GM15510 (cell line): Measurements from ENCODE around the gene SPARCL1.

ENCODE experiments used
- POLR2A ChIP-seq: IDR thresholded peaks from 3 replicates; pipeline ENCODE4 v1.6.1; 2011; ENCODE audit warnings: borderline replicate concordance; ENCODE audit not compliant: insufficient read length; ENCODE audit errors: extremely low read depth

The SPARCL1 gene

DNA sequence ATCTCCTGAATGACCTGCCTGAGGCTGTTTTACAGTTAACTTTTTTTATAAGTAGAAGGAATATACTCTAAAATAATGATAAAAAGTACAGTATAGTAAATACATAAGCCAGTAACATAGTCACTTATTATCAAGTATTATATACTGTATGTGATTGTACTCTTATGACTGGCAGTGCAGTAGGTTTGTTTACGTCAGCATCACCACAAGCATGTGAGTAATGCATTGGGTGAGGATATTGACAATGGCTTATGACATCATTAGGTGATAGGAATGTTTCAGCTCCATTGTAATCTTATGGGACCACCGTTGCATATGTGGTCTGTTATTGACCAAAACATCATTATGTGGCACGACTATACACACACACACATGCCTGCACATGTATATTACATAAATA is 86.3 kb downstream of the SPARCL1 start:
- no peak for TF ChIP-seq POLR2A

DNA sequence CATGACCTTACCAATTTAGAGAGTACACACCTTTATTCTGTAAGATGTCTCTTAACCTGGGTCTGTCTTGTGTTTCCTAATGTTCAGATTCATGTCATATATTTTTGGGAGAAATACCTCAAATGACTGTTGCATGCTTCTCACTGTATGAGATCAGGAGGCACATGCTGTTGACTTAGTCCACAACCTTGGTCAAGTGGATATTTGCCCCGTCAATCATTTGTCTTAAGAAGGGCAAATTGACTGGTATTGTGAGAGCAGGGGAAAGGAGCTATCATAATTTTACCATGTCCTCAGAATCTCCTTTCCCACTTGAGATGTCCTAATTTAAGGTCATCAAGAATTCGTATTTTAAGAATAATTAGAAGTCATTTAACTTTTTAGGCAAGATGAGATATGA is 95.8 kb downstream of the SPARCL1 start:
- TF ChIP-seq POLR2A: no peak

DNA sequence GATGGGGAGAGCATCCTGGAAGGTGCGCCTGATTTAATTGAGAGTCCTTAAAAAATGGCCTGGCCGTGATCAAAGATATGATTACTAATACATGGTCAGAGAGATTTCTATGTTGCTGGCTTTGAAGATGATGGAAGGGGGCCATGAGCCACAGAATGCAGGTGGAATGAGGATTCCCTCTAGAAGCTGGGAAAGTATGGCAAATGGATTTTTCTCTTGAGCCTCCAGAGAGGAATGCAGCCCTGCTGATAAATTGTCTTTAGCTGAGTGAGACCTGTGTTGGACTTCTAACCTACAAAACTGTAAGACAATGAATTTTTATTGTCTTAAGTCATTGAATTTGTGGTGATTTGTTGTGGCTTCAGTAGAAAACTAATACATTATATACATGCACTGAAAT is 99.1 kb downstream of the SPARCL1 start:
- no peak for TF ChIP-seq POLR2A

DNA sequence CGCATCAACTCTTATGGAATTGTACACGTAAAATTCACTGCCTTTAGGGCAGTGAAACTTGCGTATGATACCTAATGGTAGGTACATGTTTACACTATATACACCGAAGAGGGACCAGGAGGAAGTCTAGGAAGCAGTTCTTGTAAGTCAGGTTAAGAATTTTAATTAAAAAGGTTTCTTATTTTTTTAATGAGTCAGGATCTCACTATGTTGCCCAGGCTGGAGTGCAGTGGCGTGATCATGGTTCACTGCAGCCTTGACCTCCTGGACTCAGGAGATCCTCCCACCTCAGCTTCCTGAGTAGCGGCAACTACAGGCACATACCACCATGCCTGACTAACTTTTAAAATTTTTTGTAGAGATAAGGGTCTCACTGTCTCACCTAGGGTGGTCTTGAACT is 100.2 kb downstream of the SPARCL1 start:
- no peak for TF ChIP-seq POLR2A

DNA sequence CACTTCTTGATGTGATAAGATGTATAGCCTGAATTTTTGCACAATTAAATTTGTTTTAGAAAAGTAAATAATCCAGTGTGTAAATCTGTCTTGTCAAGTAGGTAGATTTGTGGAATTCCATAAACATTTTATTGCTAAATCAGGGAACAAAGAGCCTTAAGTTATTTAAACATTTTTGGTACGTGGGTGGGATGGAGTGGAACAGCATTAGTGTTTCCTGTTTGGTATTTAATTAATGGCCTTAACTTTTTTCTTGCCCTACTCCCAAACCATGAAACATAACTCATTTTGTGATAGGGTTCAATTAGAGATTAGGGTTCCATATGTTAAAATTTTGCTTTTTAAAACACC is 101.7 kb downstream of the SPARCL1 start:
- TF ChIP-seq POLR2A: no peak

DNA sequence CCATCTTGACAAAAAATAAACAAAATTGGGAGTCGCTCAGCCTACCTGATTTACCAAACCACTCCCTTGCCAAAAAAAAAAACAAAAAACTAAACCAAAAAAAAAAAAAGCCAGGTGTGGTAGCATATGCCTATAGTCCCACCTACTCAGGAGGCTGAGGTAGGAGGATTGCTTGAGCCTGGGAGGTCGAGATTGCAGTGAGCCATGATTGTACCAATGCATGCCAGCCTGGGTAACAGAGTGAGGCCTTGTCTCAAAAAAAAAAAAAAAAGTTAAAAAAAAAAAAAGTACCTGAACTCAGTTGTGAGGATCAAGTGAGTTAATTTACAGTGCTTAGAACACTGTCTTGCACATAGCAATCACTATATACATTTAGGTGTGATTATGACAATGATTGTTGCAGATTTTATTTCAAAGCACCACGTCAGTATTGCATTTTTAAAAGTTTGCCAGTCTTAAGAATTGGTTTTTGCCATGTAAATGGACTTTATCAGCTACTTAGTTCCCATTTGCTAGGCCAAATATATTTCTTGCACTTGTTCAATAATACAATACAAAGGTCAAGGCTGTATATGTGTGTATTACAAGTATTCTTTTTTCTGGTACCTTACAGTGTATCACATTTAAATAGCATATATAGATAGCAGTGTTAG is 102.2 kb downstream of the SPARCL1 start:
- TF ChIP-seq POLR2A: no peak

DNA sequence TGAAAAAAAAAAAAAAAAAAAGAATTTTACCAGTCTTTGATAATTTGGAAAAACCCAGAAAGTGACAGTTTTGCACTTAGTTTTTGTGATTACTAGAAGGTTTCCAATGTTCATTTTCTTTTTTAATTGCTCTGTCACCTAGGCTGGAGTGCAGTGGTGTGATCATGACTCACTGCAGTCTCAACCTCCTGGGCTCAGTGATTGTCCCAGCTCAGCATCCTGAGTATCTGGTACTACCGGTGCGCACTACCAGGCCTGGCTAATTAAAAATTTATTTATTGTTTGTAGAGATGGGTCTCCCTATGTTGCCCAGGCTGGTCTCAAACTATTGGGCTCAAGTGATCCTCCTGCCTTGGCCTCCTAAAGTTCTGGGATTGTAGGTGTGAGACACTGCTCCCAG is 103.5 kb downstream of the SPARCL1 start:
- TF ChIP-seq POLR2A: no peak
